ENCODE data around the gene AP3B1.
"Not testable (repeated sequence)": the region's sequence is repeated elsewhere in the genome, so short reads cannot be mapped to it uniquely, and the experiment has no call there.

The AP3B1 gene

DNA sequence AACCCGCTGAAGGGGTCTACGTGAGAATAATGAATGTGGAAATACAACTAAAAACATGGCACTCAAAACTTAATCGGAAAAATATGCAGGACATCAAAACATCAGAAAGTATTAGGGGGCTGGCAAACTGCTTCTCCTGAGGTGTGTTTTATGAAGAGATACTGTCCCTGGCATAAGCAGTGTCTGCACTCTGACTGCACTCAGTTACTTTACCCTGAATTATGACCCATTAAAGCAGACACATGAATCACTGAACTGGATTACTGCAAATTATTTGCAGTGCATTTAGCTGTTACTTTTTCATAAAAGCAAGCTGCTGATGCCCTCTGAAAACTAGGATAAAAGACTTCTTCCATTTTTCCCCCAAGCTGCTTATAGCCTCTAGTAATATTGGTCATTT is 164.9 kb downstream of the AP3B1 start:
- DNase-seq = no peak

DNA sequence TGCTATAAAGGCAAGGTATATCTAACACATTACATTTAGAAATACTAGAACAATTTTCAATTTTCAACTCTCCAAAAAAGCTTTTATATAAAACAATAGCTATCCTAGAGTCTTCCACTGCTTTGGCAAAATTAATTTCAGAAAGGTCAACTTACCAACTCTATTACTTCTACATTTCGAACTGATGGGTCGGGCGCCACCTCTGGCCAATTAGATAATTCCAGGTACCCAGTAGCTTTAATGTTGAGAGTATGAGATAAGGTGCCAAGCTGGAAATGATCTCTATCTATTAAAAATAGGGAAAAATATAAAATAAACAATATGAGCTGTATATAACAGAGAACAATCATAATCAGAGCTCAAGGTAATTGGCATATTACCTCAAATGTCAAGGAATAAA is 166.6 kb downstream of the AP3B1 start:
- DNase-seq = no peak

DNA sequence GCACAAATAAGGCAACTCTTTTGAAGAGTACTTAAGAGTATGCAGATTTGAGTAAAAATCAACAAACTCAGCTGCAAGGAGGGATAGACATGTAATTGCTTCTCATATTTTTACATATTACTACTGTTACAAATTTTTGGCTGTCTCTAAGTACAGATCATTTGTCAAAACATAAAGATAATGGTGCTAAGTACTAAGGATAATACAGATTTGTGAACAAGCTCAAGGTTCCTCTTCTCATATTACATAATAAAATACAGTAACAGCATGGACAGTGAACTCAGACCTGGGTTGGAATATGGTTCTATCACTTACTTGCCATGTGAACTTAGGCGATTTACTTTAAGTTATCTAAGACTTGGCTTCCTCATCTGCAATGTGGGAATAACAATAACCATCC is 168.0 kb downstream of the AP3B1 start:
- no peak for DNase-seq

DNA sequence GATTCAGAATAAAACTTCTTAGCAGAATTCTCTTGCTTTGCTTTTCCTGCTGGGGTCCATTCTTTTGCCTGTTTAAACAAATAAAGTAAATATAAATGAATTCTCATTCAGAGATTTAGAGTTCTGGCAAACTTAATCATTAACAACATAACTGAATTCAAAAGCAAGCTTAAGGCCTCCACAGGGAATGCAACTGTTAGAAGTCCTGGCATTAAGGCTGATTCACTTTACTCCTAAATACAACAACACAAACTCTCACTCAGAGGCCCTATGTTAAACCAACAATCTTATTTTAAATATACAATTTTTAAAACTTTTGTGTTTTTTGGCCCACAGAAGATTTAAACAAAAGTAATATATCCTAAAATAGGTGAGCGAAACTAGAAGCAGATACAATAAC is 178.3 kb downstream of the AP3B1 start:
- DNase-seq = no peak

DNA sequence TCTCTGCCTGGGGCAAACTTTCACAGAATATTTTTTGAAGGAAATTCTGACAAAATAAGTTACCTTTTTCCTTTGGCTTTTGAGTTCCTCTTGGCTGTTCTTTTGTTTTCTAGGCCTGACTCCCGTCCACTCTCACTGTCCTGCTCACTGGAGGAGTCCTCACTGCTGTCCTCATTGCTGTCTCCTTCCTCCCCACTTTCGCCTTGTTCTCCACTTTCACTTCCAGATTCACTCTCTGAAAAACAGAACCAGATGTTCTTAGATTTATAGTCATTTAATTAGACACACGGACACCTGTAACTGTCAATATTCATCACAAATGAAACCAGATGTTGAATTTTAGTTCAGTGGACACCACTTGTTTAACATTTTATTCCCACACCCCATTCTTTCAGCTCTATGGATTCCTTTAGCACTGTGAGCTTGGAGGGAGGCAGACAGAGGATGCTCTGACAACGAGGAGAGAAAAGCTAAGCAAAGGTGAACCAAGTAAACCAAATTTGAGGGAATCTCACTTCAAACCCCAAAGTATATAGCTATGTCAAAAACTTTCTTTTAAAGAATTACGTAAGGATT is 180.7 kb downstream of the AP3B1 start:
- no peak for DNase-seq

DNA sequence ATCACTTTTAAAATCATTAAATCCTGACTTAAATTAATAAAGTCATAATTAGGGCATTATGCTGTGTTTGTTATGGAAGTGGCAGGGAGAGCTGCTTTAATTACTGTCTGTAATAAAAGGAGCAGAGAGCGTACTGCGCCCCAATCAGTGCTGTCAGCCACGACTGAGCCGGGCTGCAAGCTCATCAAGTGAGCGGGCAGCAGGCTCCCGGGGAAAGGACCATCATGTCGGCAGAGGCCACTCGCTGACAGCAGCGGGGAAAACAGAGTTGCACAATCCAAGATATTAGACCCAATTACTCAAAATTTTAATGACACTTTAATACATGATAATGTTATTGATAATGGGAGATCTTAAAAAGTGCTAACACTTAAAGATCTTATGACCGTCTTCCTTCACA is 181.6 kb downstream of the AP3B1 start:
- no peak for DNase-seq

DNA sequence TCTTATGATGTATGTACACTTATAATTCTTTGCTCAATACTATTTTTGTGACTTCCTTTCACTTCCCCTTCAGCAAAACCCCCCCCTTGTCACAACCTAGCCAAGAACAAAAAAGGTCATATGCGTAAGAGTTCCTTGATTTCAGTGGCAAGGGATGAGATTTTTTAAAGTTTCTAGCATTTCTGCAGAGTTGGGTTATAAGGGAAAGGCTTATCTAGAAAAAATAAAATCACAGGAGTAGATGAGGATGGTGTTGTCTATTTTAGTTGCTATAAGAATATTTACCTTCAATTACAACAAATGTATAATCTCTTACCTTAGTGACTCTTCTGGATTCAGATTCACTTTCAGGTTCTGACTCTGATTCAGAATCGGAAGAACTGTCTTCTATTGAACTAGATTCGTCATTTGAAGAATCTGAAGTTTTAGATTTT is 184.6 kb downstream of the AP3B1 start:
- no peak for DNase-seq

DNA sequence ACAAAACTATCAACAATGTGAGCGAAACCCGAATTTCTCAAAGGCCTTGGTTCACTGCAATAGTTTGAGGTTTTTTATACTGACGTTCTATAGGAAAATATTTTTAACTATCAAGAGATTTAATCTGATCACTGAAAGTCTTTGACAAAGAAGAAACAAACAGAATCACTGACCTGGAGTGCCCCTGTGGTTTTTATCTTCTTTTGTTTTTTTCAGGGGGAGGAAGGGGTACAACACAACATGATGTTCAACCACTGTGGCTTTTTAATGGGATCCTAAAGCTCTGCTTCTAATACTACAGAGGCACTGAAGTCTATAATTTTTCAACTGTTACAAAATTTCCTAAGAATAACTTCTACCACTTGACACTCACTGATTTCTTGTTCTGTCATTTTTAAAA is 185.9 kb downstream of the AP3B1 start:
- no peak for DNase-seq

DNA sequence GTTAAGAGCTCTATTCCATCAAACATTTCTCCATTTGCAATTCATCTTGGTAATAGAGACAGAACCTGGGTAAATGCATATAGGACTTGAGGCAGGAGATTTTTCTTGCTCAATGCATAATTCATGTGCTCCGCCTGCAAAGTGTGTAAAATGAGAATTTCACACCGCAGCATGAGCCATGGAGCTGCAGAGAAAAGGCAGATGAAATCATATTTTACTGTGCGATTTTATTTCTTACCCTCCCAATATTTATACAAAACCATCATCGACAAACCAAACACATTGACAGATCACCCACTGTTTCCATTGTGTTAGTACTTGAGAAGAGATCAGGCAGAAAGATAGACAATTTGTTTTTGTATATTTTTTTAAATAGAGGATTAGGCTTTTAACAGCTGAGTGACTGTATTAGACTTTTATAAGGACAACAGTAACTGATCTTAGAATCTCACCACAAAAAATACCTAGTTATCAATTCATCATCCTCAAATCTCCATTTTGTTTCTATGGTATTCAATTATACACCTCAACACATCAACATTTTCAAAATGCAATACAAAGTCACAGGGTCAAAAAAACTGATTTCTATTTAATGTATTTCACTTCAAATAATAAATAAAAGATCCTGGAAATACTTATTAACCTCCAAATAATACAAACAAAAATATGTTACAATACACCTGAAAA is 191.1 kb downstream of the AP3B1 start:
- DNase-seq = no peak

DNA sequence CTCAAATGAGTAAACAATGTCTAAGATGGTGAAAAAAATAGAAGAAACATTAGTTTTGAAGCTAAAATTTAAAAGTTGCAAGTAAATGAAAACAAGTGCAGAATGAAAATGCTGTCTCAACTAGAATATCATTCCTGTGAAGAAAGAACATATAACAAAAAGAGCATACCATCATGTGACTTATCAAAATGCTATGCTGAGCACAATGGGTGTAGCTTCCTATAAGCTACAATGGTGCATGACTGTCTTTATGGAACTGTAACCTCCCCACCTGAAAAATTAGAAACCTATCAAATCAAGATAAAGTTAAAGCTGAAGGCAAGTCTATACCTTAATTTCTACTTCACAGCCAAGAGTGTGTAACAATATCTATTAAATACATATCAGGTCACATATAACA is 192.0 kb downstream of the AP3B1 start:
- no peak for DNase-seq

DNA sequence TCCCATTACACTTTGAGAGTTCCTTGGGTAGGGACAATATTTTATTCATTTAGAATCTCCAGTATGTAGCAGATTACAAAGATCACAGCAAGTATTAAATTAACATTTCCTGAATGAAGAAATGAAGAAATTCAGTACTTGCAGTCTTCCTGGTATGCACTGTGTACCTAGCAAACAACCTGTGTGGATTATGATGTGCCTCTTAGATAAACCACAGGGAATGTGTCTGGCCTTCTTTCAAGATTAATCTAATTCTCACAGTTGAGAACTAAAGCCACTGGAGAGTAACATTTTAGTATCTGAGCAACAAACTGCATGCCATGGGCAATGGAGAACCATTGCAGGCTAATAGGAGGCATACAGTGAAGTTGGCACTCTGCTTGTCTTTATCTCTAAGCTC is 199.4 kb downstream of the AP3B1 start:
- no peak for DNase-seq

DNA sequence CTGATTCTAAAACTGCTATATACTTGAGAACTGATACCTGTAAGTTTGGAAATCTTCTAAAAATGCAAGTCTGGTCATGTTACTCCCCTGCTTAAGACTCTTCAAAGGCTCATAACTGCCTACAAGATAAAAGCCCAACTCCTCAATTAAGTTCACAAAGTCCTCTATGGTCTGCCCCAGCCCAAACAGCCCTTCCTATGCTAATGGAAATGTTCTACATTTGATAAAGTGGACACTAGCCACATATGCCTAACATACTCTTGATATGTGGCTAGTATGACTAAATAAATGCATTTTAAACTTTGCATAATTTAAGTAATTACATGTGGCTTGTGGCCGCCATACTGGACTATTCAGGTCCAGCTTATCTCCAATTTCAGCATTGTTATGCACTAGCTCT is 204.5 kb downstream of the AP3B1 start:
- no peak for DNase-seq

DNA sequence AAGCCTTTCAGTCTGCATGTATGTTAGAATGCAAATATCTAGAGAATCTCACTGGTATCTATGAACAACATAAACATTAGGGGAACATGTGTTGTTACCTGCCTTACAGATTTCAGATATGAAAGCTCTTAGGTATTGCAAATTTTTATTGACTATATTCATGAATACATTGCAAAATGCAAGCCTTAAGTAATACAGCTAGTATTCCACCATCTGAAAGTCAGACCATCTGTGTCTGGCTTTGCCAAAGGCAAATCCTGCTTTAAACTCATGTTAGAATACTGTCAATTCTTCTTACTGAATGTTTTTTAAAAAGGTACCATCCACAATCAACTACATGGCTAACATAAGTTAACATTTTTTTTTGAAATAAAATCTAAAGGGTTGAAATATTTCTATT is 215.6 kb downstream of the AP3B1 start:
- DNase-seq = no peak

DNA sequence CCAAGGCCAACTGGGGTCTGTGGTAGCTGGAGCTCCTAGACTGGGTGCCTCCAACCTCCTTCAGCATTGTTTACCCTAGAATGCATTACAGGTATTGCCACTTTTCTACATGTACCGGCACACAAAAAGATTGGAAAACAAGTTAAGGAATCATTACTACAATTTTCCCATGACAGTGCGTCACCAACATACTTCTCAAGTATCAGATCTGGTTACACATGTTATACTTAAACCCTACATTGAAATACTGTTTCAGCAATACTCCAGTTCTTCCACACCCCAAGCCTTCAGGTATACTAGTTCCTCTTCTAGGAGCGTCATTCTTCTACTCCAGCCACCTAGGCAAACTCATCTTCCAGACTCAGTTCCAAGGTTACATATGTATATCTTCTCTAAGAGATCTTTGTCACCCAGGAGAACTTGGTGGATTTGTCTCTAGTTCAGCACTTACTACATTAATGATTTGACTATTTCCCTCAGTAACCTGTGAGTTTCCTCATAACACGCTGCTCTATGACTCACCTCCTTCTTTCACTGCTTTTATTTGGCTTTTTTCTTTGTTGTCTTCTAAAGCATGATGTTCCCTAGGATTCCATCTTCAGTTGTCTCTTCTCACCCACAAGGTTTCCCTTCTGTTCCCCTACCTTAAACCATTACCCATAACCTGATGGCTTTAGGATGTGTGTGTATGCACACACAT is 217.0 kb downstream of the AP3B1 start:
- no peak for DNase-seq

DNA sequence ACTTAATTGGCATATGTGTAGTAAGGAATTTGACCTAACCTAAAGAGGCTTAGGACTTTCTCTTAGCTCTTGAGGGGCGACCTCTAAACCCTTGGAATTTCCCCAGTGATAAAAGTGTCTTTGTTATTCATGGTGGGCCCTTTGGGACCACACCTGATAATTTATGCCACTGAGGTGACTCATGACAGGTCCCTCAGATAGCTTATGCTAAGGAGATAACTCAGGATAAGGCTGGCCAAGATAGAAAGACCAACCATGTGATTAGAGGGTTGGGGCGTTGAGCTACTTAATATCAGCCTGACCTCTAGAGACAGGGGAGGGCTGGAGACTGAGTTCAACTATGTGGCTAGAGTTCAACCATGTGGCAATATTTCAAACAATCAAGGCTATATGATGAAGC is 218.1 kb downstream of the AP3B1 start:
- DNase-seq = no peak

DNA sequence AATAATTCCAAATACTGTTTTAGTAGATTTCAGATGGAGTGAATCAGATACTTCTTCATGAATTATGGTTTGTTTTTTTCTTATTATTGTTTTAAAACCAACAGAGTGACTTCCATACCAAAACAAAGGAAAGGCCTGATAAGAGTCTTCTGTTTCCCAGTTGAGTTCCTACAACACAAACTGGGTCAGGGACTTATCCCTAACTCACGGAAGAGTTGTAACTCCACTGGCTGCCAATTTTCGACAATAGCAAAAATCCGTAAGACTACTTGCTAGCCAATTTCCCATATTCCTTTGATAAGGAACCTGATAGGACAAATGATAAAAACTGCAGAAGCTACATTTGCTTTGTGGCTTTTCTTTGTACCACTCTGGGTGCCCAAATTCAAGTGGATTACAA is 219.2 kb downstream of the AP3B1 start:
- no peak for DNase-seq

DNA sequence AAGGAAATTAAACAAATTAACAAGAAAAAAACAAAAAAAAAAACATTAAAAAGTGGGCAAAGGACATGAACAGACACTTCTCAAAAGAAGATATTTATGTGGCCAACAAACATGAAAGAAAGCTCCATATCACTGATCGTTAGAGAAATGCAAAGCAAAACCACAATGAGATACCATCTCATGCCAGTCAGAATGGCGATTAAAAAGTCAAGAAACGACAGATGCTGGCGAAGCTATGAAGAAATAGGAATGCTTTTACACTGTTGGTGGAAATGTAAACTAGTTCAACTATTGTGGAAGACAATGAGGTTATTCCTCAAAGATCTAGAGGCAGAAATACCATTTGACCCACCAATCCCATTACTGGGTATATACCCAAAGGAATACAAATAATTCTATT is 223.8 kb downstream of the AP3B1 start:
- DNase-seq = not testable (repeated sequence)

DNA sequence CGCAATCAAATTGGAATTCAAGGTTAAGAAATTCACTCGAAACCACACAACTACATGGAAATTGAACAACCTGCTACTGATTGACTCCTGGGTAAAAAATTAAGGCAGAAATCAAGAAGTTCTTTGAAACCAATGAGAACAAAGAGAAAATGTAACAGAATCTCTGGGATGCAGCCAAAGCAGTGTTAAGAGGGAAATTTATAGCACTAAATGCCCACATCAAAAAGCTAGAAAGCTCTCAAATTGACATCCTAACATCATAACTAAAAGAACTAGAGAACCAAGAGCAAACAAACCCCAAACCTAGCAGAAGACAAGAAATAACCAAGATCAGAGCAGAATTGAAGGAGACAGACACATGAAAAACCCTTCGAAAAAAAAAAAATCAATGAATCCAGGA is 226.9 kb downstream of the AP3B1 start:
- DNase-seq = not testable (repeated sequence)

DNA sequence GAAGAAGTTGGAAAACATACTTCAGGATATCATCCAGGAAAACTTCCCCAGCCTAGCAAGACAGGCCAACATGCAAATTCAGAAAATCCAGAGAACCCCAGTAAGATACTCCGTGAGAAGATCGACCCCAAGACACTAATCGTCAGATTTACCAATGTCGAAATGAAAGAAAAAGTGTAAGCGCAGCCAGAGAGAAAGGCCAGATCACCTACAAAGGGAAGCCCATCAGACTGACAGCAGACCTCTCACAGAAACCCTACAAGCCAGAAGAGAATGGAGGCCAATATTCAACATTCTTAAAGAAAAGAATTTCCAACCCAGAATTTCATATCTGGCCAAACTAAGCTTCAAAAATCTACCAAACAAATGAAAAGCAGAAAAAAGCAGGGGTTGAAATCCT is 227.8 kb downstream of the AP3B1 start:
- not testable (repeated sequence) for DNase-seq

DNA sequence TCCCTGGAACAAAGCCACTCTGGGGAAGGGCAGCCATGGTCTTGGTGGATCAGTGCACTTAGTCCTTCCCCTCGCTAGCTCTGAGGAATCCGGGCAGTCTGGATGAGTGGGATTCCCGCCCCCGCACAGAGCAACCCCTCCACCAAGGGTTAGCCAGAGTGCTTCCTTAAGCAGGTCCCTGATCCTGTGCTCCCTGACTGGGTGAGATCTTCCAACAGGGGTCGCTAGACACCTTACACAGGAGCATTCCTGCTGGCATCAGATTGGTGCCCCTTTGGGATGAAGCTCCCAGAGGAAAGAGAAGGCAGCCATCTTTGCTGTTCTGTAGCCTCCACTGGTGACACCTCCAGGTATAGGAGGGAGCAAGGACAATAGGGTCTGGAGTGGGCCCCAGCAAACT is 228.8 kb downstream of the AP3B1 start:
- DNase-seq = no peak

DNA sequence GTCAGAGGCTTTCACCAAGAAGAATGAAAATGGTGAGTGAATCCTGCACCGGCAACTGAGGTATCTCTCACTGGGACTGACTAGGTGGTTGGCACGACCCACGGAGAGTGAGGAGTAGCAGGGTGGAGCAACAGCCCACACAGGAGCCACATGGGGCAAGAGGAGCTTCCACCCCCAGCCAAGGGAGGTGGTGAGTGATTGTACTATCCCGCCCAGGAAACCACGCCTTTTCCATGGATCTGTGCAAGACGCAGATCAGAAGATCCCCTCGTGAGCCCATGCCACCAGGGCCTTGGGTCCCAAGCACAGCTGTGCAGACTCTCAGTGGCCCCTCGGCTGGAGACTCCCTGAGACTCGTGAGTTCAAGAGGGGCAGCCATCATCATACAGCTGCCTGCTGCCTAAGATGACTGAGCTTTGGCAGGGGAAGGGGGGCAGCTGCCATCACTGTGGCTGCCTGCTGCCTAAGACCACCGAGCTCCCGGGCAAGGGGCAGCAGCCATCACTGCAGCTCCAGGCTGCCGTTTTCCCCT is 229.5 kb downstream of the AP3B1 start:
- no peak for DNase-seq

DNA sequence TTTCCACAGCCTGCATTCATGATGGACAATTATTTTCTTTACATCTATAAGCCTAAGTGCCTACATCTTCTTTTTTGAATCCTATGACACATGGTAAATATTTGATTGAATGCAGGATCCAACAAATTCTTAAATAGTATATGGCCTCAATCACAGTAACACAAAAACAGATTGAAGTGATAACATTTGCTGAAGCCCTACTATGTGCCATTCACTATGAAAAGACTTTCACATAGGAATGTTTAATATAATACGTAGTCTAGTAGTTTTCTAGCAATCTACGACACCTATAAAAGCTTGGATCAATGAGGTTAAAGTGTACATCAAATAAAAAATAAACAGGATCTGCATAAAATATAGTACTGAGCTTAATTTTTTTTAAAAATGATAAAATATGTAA is 231.0 kb downstream of the AP3B1 start:
- no peak for DNase-seq

DNA sequence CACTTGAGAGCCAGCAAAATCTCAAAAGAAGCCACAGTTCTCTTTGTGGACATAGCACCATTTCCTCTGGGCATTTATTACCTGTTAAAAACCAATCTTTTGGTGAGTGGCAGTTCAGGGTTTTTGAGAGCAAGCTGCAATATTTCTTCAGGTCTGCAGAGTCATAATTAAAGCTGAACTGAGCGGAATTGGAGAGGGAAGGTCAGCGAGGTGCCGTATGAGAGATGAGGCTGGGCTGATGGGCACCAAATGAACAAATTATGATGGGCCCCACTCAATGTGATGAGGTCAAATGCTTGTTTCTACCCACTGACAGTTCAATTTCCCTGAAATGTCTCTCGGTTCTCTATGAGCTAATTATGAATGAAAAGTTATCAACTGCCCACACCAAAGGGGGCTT is 231.9 kb downstream of the AP3B1 start:
- DNase-seq = no peak

DNA sequence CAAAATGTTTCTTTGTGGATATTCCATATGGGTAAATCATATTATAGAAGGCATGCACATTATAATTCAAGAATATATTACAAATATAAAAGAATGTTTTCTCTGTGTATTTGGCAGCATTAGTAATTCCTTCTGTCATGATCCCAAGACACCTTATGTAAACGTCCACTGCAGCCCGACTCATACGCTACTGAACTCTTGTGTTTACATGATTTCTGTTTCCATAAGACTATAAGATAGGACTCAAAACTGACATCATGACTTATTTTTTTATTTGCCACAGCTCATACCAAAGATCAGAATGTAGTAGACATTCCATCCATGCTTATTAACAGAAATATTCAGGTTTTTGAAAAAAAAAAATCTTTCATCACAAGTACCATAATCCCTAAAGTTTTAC is 234.1 kb downstream of the AP3B1 start:
- DNase-seq = no peak

Data from activated gamma-delta T cell treated with Interleukin-2 at 50 U/mL for 16 hours (primary cell).